Calu3 (cell line): Measurements from ENCODE around the gene FOXN3. TPM values are rescaled to one million over a fixed set of nuclear protein-coding genes. Genes with fewer than 3 reads are reported as not detected.

Source experiments
- BruUV-seq: library from RNA; stranded (reverse); fragments of 400-500 nt; replicated peaks from 2 replicates; lab custom pipeline; 2021; lab: Mats Ljungman, UMichigan
- CTCF ChIA-PET: fragments of 300-600 bp; sonication (Branson Sonifier 250); formaldehyde crosslinking; loops from one replicate; lab custom pipeline; 2022; ENCODE audit warnings: antibody characterized with exemption; lab: Charles Lee
- DNase-seq: peaks from one replicate; pipeline ENCODE4 v3.0.0; 2022
- H3K27ac Mint-ChIP-seq: one replicate; pipeline ENCODE4 v1.8.0; 2022; ENCODE audit warnings: mixed read lengths; ENCODE audit not compliant: unreplicated experiment
- H3K27me3 Mint-ChIP-seq: one replicate; pipeline ENCODE4 v1.8.0; 2022; ENCODE audit warnings: mixed read lengths; ENCODE audit not compliant: unreplicated experiment
- H3K36me3 Mint-ChIP-seq: one replicate; pipeline ENCODE4 v1.8.0; 2022; ENCODE audit warnings: mild to moderate bottlenecking, moderate library complexity, mixed read lengths; ENCODE audit not compliant: insufficient read depth, unreplicated experiment
- H3K4me1 Mint-ChIP-seq: one replicate; pipeline ENCODE4 v1.8.0; 2022; ENCODE audit warnings: mild to moderate bottlenecking, low read depth, mixed read lengths; ENCODE audit not compliant: unreplicated experiment
- H3K4me3 Mint-ChIP-seq: one replicate; pipeline ENCODE4 v1.8.0; 2022; ENCODE audit warnings: mild to moderate bottlenecking, low read depth, moderate library complexity, mixed read lengths; ENCODE audit not compliant: unreplicated experiment
- H3K9me3 Mint-ChIP-seq: one replicate; pipeline ENCODE4 v1.8.0; 2022; ENCODE audit warnings: low read depth, mixed read lengths; ENCODE audit not compliant: unreplicated experiment
- CTCF ChIP-seq: fragments of 200-600 bp; IDR thresholded peaks from one replicate; pipeline ENCODE4 v1.8.0; 2022; ENCODE audit warnings: antibody characterized with exemption; ENCODE audit not compliant: unreplicated experiment
- intact Hi-C: fragments of 100-400 bp; cut with micrococcal nuclease; formaldehyde crosslinking; loops from one replicate; pipeline ENCODE4 v1.10.0; 2022; ENCODE audit not compliant: unreplicated experiment
- total RNA-seq: library from RNA; stranded (reverse); gene quantifications from 2 replicates; pipeline ENCODE4 v1.2.3, GENCODE V29; 2022

FOXN3 gene
- total RNA-seq, 1 experiment from 2014 or later, result 11.8 TPM

- Mint-ChIP-seq H3K4me3 (no peak overlapping the region), H3K27ac (no peak overlapping the region), H3K9me3 (no peaks in the 10 kb centered on the region), H3K4me1 (peaks cover 16% of the 10 kb centered on the region), H3K27me3 (no peaks in the 10 kb centered on the region), H3K36me3 (peaks cover 6% of the 10 kb centered on the region)
- intact Hi-C loops, result loop anchor here (5.0 kb wide), 2 partner anchors 380 to 495 kb away; no protein-coding TSS in a partner anchor
- CTCF ChIA-PET, result interaction anchor here (0.5 kb wide), 1 partner anchor 17 kb away, joined by 6 read pairs; no protein-coding TSS in a partner anchor
- TF ChIP-seq CTCF, result no peak
- no TSS peak for BruUV-seq
- DNase-seq, result peak; percentile 1
Observed at GRCh38 chr14:89422181-89422951, 5.3 kb upstream of the FOXN3 start.

- no TSS peak for BruUV-seq
- DNase-seq, result no peak
- Mint-ChIP-seq H3K9me3 (no peaks in the 10 kb centered on the region), H3K36me3 (peaks cover 16% of the 10 kb centered on the region), H3K4me3 (no peak overlapping the region), H3K27me3 (no peaks in the 10 kb centered on the region), H3K27ac (no peak overlapping the region), H3K4me1 (peaks cover 23% of the 10 kb centered on the region)
- TF ChIP-seq CTCF, result no peak
- CTCF ChIA-PET, result no interaction called here
- intact Hi-C loops, result loop anchor here (5.0 kb wide), 2 partner anchors 378 to 497 kb away; no protein-coding TSS in a partner anchor
Observed at GRCh38 chr14:89420502-89420901, 3.5 kb upstream of the FOXN3 start.

- intact Hi-C loops, result loop anchor here (5.0 to 10.0 kb wide), 3 partner anchors 205 to 497 kb away; no protein-coding TSS in a partner anchor
- no peak for TF ChIP-seq CTCF
- no peak overlapping the region for H3K4me3 Mint-ChIP-seq
- H3K27ac Mint-ChIP-seq, result no peak overlapping the region
- CTCF ChIA-PET, result no interaction called here
- no peaks in the 10 kb centered on the region for H3K27me3 Mint-ChIP-seq
- no TSS peak for BruUV-seq
- no peaks in the 10 kb centered on the region for H3K9me3 Mint-ChIP-seq
- peaks cover 23% of the 10 kb centered on the region for H3K4me1 Mint-ChIP-seq
- H3K36me3 Mint-ChIP-seq, result peaks cover 20% of the 10 kb centered on the region
- no peak for DNase-seq
Observed at GRCh38 chr14:89419973-89420482, 3.0 kb upstream of the FOXN3 start.

- Mint-ChIP-seq H3K4me1 (peaks cover 23% of the 10 kb centered on the region), H3K4me3 (no peak overlapping the region)
Observed at GRCh38 chr14:89418976-89419375, 1.9 kb upstream of the FOXN3 start.

More at GRCh38 chr14:89418976-89419375, 1.9 kb upstream of the FOXN3 start:
- TF ChIP-seq CTCF, result no peak
- intact Hi-C loops, result loop anchor here (10.0 kb wide), 1 partner anchor 204 kb away; no protein-coding TSS in a partner anchor
- CTCF ChIA-PET, result interaction anchor here (0.6 kb wide), 1 partner anchor 24 kb away, joined by 4 read pairs; no protein-coding TSS in a partner anchor
- BruUV-seq, result no TSS peak
- no peak overlapping the region for H3K27ac Mint-ChIP-seq
- no peak for DNase-seq
- H3K27me3 Mint-ChIP-seq, result no peaks in the 10 kb centered on the region
- H3K9me3 Mint-ChIP-seq, result no peaks in the 10 kb centered on the region
- peaks cover 20% of the 10 kb centered on the region for H3K36me3 Mint-ChIP-seq
